Transverse colon (tissue), 4 donors: ENCODE data around the gene DPH1. TPM values are rescaled to one million over a fixed set of nuclear protein-coding genes. Genes with fewer than 3 reads are reported as not detected.

Experiments
- DNase-seq: peaks from one replicate; pipeline ENCODE4 v3.0.0-alpha.2; 2019
- H3K27ac ChIP-seq, 4 donors: fragments of 200-600 bp; sonication (generic); 2 replicates each; pipeline ENCODE4 v1.5.1; 2016 to 2018; ENCODE audit warnings: inconsistent platforms in 4 of 4
- H3K27me3 ChIP-seq: fragments of 200-600 bp; sonication (generic); 2 replicates; pipeline ENCODE4 v1.5.1; 2017; ENCODE audit warnings: inconsistent platforms
- H3K36me3 ChIP-seq, 4 donors: fragments of 200-600 bp; sonication (generic); 2 replicates each; pipeline ENCODE4 v1.5.1; 2017 to 2019; ENCODE audit warnings: inconsistent platforms in 4 of 4
- H3K4me1 ChIP-seq, 4 donors: fragments of 200-600 bp; sonication (generic); 2 replicates each; pipeline ENCODE4 v1.5.1; 2017 to 2020; ENCODE audit warnings: inconsistent platforms in 4 of 4
- H3K4me3 ChIP-seq, 4 donors: fragments of 200-600 bp; sonication (generic); 1 replicate in 1 of 4; 2 replicates in 3 of 4; pipeline versions ENCODE4 v1.5.1 to v1.6.1; 2017 to 2019; ENCODE audit warnings: inconsistent platforms in 4 of 4
- H3K9me3 ChIP-seq, 2 donors: fragments of 200-600 bp; sonication (generic); 2 replicates each; pipeline ENCODE4 v1.5.1; 2017 to 2019; ENCODE audit warnings: inconsistent platforms in 2 of 2
- CTCF ChIP-seq, 5 experiments: fragments of 200-600 bp in 3 of 5; fragments of 450-650 bp in 2 of 5; sonication (generic) in 3 of 5; IDR thresholded peaks; 1 replicate in 2 of 5; 2 replicates in 3 of 5; pipeline ENCODE4 v1.5.1; 2016 to 2017; ENCODE audit warnings: antibody characterized with exemption in 5 of 5, inconsistent platforms in 3 of 5, mild to moderate bottlenecking in 2 of 5, moderate library complexity in 1 of 5
- EP300 ChIP-seq: sonication (generic); formaldehyde crosslinking; IDR thresholded peaks from one replicate; pipeline ENCODE4 v1.6.1; 2017; ENCODE audit warnings: antibody characterized with exemption, low read depth
- POLR2A ChIP-seq: fragments of 450-650 bp; IDR thresholded peaks from one replicate; pipeline ENCODE4 v1.6.1; 2016; ENCODE audit warnings: antibody characterized with exemption, mild to moderate bottlenecking, moderate library complexity
- POLR2AphosphoS5 ChIP-seq, 3 donors: sonication (generic); formaldehyde crosslinking; IDR thresholded peaks; one replicate each; pipeline ENCODE4 v1.6.1; 2016; ENCODE audit warnings: antibody characterized with exemption in 3 of 3
- WGBS, 2 donors: methylation state at CpG; one replicate each; pipeline ENCODE4 v1.1.5; 2018; ENCODE audit warnings: low coverage in 1 of 2; 5-methylcytosine and 5-hydroxymethylcytosine counted together
- in situ Hi-C, 4 donors: fragments of 200-750 bp; cut with MboI; loops; one replicate each; pipeline versions ENCODE4 v1.15.0 to v1.15.1; 2017; ENCODE audit warnings: low sequenced_read_pairs in 3 of 4, low pct_ligation_motif_present in 1 of 4, low pct_unique_long_range_greater_than_20kb in 1 of 4
- intact Hi-C: fragments of 100-400 bp; cut with DNase I; formaldehyde crosslinking; loops from one replicate; pipeline ENCODE4 v1.15.1; 2023; ENCODE audit warnings: low total_unique reads
- small RNA-seq, 4 donors: library from RNA; depleted of rRNA; stranded (forward); fragments of <200 nt; gene quantifications; one replicate each; pipeline ENCODE3, GENCODE V24; 2016
- total RNA-seq, 4 donors: library from RNA; depleted of rRNA; stranded (reverse); fragments of >200 nt; gene quantifications; one replicate each; pipeline ENCODE4 v1.1.0, GENCODE V29; 2016

The DPH1 gene
- total RNA-seq, 4 donors from 2014 or later = 32.4 to 88.8 (median 58.9) TPM

- peak overlapping the region; percentile 85 to 91 (median 90) for H3K27ac ChIP-seq
- intact Hi-C loops = no loop called here
- no peaks in the 10 kb centered on the region for H3K9me3 ChIP-seq
- H3K36me3 ChIP-seq = no peaks in the 10 kb centered on the region
- in situ Hi-C loops = no loop called here
- H3K27me3 ChIP-seq = no peaks in the 10 kb centered on the region
- WGBS, 2 donors = 44 to 52% methylated on average over 2 of the region's 2 CpGs
- DNase-seq = peak; percentile 56
- no peak overlapping the region for H3K4me3 ChIP-seq
- TF ChIP-seq POLR2A (no peak), EP300 (no peak), POLR2AphosphoS5 (IDR thresholded peaks at IDR 0.05) (peak in 2 of 3 donors; percentile 34 to 36), CTCF (IDR thresholded peaks at IDR 0.05) (peak in 2 of 5 experiments; percentile 16 to 41)
- H3K4me1 ChIP-seq = peaks cover 6 to 60% (median 41%) of the 10 kb centered on the region in 4 donors
Measured at GRCh38 chr17:2090804-2091534, 61.0 kb downstream of the DPH1 start.

GRCh38 chr17:2092253-2092652, 62.3 kb downstream of the DPH1 start:
- intact Hi-C loops (no loop called here), in situ Hi-C loops (no loop called here)
- TF ChIP-seq POLR2AphosphoS5 (IDR thresholded peaks at IDR 0.05) (no peak), POLR2A (no peak), CTCF (IDR thresholded peaks at IDR 0.05) (no peak), EP300 (no peak)
- no peak overlapping the region for H3K4me3 ChIP-seq
- H3K27ac ChIP-seq = peak overlapping the region; percentile 1 to 91 (median 50)
- no peaks in the 10 kb centered on the region for H3K36me3 ChIP-seq
- no peak for DNase-seq
- WGBS, 2 donors = 82% methylated on average over 4 of the region's 4 CpGs; no CpG with 5 or more reads in 1 of the 2 donors
- no peaks in the 10 kb centered on the region for H3K9me3 ChIP-seq
- H3K27me3 ChIP-seq = no peaks in the 10 kb centered on the region
- peaks cover 3 to 47% (median 33%) of the 10 kb centered on the region in 4 donors for H3K4me1 ChIP-seq

GRCh38 chr17:2093349-2093748, 63.4 kb downstream of the DPH1 start:
- 53 to 66% methylated on average over 3 to 5 of the region's 5 CpGs for WGBS, 2 donors
- no peaks in the 10 kb centered on the region for H3K27me3 ChIP-seq
- TF ChIP-seq POLR2A (no peak), CTCF (IDR thresholded peaks at IDR 0.05) (no peak), POLR2AphosphoS5 (IDR thresholded peaks at IDR 0.05) (no peak), EP300 (no peak)
- peak overlapping the region in 1 of 4 donors; percentile 1 for H3K27ac ChIP-seq
- in situ Hi-C loops = no loop called here
- no peak overlapping the region for H3K4me3 ChIP-seq
- no peak for DNase-seq
- H3K36me3 ChIP-seq = no peaks in the 10 kb centered on the region
- H3K9me3 ChIP-seq = no peaks in the 10 kb centered on the region
- H3K4me1 ChIP-seq = peaks cover 3 to 36% (median 22%) of the 10 kb centered on the region in 4 donors
- intact Hi-C loops = no loop called here

Small RNA genes lying within 50 kb of the gene (small RNA-seq; reads per million reads assigned to genes)
- 0 reads per million in 4 donors for gene AC090617.9
- 6.2 to 37.4 (median 33.1) reads per million in 4 donors for gene MIR132
- 1.8 to 15.7 (median 7.7) reads per million in 4 donors for gene MIR212
- 0 reads per million in 4 donors for gene OVCA2

Other genes starting within 250 kb of the DPH1 start
- 10 to 100 TPM in 2 of 4 donors, 1 to 10 TPM in 2; 4.1 to 14.8 (median 9.0) TPM for gene SMYD4, start 200.3 kb upstream of the DPH1 start, total RNA-seq
- 100 to 1,000 TPM in 1 of 4 donors, 10 to 100 TPM in 2, 1 to 10 TPM in 1; 6.4 to 160 (median 23.9) TPM for gene RPA1, start 200.1 kb upstream of the DPH1 start, total RNA-seq
- gene RTN4RL1, start 4.8 kb upstream of the DPH1 start, total RNA-seq = under 1 TPM in 3 of 4 donors, not detected in 1; 0.27 to 0.60 (median 0.48) TPM
- gene OVCA2, start 11.9 kb downstream of the DPH1 start, total RNA-seq = 10 to 100 TPM in 3 of 4 donors, 1 to 10 TPM in 1; 5.4 to 73.3 (median 36.9) TPM
- gene HIC1, start 24.9 kb downstream of the DPH1 start, total RNA-seq = 10 to 100 TPM in 2 of 4 donors, 1 to 10 TPM in 2; 9.1 to 32.5 (median 14.7) TPM